Fibroblast of villous mesenchyme (primary cell): ENCODE data around the gene PGAM1. TPM values are rescaled to one million over a fixed set of nuclear protein-coding genes. Genes with fewer than 3 reads are reported as not detected.
A peak's percentile ranks its signal among the peaks of the same experiment; 100 is the strongest.
"Not testable (repeated sequence)": the region's sequence is repeated elsewhere in the genome, so short reads cannot be mapped to it uniquely, and the experiment has no call there.

Source experiments
- DNase-seq: peaks from one replicate; pipeline ENCODE4 v3.0.0-alpha.2; 2010; ENCODE audit warnings: low read depth
- H3K4me3 ChIP-seq: 2 replicates; pipeline ENCODE4 v1.5.1; 2011; ENCODE audit warnings: low read depth, mild to moderate bottlenecking, low read length
- small RNA-seq: library from RNA; depleted of rRNA; stranded (forward); fragments of <200 nt; gene quantifications from one replicate; pipeline ENCODE3, GENCODE V24; 2012
- total RNA-seq: library from RNA; depleted of rRNA; stranded (reverse); fragments of >200 nt; gene quantifications from 2 replicates; pipeline ENCODE4 v1.2.3, GENCODE V29; 2012
- TF ChIP-seq, protein P1 (sequence below): IDR thresholded peaks from 2 replicates; pipeline ENCODE4 v1.5.1; 2012; ENCODE audit warnings: low read depth, mild to moderate bottlenecking, low read length; ENCODE audit not compliant: insufficient read depth

The PGAM1 gene
- total RNA-seq, 1 donor, result 443 TPM

DNA sequence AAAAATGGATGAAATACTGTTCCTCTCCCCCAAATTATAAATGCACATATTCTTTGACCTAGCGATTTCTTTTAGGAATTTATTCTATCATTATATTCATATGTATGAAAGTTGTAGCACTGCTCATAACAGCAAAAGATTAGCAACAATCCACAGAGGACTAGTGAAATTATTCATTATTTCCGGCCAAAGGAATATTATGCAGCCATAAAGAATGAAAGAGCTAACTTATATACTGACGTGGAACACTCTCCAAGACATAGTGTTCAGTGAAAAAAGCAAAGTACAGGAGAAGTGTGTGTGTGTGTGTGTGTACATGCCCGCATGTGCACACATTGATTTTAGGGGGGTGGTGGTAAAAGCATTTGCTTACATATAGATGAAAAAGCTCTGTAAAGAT lies 48.9 kb downstream of the PGAM1 start:
- TF ChIP-seq, protein P1, sequence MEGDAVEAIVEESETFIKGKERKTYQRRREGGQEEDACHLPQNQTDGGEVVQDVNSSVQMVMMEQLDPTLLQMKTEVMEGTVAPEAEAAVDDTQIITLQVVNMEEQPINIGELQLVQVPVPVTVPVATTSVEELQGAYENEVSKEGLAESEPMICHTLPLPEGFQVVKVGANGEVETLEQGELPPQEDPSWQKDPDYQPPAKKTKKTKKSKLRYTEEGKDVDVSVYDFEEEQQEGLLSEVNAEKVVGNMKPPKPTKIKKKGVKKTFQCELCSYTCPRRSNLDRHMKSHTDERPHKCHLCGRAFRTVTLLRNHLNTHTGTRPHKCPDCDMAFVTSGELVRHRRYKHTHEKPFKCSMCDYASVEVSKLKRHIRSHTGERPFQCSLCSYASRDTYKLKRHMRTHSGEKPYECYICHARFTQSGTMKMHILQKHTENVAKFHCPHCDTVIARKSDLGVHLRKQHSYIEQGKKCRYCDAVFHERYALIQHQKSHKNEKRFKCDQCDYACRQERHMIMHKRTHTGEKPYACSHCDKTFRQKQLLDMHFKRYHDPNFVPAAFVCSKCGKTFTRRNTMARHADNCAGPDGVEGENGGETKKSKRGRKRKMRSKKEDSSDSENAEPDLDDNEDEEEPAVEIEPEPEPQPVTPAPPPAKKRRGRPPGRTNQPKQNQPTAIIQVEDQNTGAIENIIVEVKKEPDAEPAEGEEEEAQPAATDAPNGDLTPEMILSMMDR, result no peak
- no peak for DNase-seq
- no peak overlapping the region for H3K4me3 ChIP-seq

DNA sequence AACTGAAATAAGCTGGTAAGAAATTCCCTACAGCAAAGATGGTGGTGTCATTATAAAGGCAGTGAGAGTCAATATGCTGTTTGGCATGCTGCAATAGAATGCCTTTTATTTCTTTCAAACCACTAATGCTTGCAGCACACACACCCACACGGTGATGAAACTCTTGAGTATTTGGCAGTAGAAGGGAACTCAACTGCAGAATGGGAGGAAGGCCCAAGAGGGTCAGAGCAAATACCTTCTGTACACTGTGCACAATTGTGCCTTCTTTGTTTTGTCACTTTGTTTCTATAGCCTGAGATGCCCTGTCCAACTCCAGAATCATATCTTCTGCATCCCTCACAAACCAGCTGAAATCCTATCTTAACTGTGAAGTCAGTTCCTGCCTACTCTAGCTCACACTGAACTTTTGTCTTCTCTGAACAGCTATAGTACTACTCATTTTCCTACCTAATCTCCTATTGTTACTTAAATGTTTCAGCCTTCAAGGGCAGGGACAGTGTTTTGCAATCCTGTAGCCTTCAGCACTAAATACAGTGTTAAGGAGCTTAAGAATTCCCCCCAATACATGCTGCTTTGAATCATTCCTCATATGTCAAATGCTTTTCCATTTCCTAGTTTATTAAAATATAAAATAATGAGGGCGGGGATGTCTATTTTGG lies 50.1 kb downstream of the PGAM1 start:
- H3K4me3 ChIP-seq, result no peak overlapping the region
- TF ChIP-seq, protein P1, result no peak
- DNase-seq, result peak; percentile 65

DNA sequence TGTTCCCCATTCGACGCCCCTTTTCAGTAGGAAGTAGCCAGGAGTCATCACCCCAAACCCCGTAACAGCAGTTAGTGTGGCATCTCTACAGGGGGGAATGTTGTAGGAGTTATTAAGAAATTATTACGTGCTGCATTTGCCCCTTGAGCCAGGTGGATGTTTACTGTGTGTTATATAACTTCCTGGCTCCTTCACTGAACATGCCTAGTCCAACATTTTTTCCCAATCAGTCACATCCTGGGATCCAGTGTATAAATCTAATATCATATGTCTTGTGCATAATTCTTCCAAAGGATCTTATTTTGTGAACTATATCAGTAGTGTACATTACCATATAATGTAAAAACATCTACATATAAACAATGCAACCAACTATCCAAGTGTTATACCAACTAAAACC lies 53.4 kb downstream of the PGAM1 start:
- not testable (repeated sequence) for H3K4me3 ChIP-seq, DNase-seq

DNA sequence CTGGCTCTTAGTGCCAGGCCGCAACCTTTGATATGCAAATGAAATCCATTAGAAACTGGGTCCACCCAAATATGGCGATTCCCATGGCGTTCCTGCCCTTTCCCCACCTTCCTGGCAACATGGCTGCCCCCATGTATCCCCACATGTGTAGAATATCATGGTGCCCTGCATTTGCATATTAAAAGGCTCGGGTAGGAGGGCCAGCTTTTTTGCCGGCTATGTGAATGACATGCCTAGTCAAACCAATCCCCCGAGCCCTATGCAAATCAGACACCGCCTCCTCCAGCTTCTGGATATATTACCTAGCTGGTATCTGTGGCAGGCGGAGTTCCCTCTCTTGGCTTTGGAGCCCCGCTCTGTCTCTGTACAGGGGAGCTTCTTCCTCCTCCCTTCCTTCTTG lies 53.9 kb downstream of the PGAM1 start:
- no peak for DNase-seq
- no peak overlapping the region for H3K4me3 ChIP-seq
- TF ChIP-seq, protein P1, result no peak

DNA sequence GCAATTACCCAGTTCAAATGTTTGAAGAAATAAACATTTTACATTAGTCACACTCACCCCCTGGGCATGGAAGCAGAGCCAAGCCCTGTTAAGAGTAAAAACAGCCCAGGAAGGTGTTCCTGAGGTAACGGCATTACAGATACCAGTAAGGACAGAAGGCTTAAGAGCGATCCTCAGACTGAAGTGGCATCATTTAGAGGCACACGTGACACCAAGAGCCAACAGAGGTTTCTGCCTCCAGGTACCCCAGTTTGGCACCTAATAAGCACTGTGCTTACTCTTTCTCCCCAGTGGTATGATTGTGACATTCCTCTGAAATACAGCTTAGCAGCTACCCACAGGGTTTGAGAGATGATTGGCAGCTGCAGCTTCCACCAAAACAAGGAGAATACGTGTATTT lies 55.1 kb downstream of the PGAM1 start:
- TF ChIP-seq, protein P1, result no peak
- no peak for DNase-seq
- no peak overlapping the region for H3K4me3 ChIP-seq

DNA sequence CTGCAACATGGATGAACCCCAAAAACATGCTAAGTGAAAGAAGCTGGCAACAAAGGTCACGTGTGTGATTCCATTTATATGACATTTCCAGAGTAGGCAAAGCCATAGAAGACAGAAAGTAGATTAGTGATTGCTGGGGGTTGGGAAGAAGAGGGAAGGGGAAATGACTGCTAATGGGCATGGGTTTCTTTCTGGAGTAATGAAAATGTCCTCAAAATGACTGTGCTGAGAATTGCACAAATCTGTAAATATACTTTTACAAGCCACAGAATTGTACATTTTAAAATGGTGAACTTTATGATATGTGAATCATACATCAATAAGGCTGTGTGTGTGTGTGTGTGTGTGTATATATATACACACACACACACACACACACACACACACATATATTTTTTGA lies 56.4 kb downstream of the PGAM1 start:
- TF ChIP-seq, protein P1, result no peak
- no peak overlapping the region for H3K4me3 ChIP-seq
- DNase-seq, result no peak

Small RNA genes lying within 50 kb of the gene (small RNA-seq; reads per million reads assigned to genes)
- not detected for gene RF00019

Other genes starting within 250 kb of the PGAM1 start
- gene SLIT1, start 240.2 kb upstream of the PGAM1 start, total RNA-seq, result under 0.01 TPM in 1 of 2 replicates, not detected in the other
- gene ARHGAP19, start 133.6 kb upstream of the PGAM1 start, total RNA-seq, result 8.1 and 13.4 TPM in 2 replicates
- 1.7 and 2.3 TPM in 2 replicates for gene FRAT1, start 106.9 kb upstream of the PGAM1 start, total RNA-seq
- gene FRAT2, start 91.5 kb upstream of the PGAM1 start, total RNA-seq, result 5.2 and 5.8 TPM in 2 replicates
- 23.2 and 25.5 TPM in 2 replicates for gene RRP12, start 24.9 kb upstream of the PGAM1 start, total RNA-seq
- 41.5 and 44.8 TPM in 2 replicates for gene EXOSC1, start 19.8 kb downstream of the PGAM1 start, total RNA-seq
- 60.6 and 69.1 TPM in 2 replicates for gene ZDHHC16, start 20.0 kb downstream of the PGAM1 start, total RNA-seq
- 64.1 and 82.0 TPM in 2 replicates for gene MMS19, start 72.2 kb downstream of the PGAM1 start, total RNA-seq
- gene UBTD1, start 72.7 kb downstream of the PGAM1 start, total RNA-seq, result 30.2 and 30.3 TPM in 2 replicates
- 0.32 and 0.86 TPM in 2 replicates for gene ANKRD2, start 146.6 kb downstream of the PGAM1 start, total RNA-seq
- 0.32 and 0.86 TPM in 2 replicates for gene HOGA1, start 158.2 kb downstream of the PGAM1 start, total RNA-seq
- not detected in 2 replicates for gene C10orf62, start 163.5 kb downstream of the PGAM1 start, total RNA-seq
- 4.2 and 5.6 TPM in 2 replicates for gene MORN4, start 207.3 kb downstream of the PGAM1 start, total RNA-seq
- 22.5 and 25.0 TPM in 2 replicates for gene PI4K2A, start 214.5 kb downstream of the PGAM1 start, total RNA-seq